IMR-90 (cell line): Measurements from ENCODE around the gene BCL11A. TPM values are rescaled to one million over a fixed set of nuclear protein-coding genes. Genes with fewer than 3 reads are reported as not detected.

Experiments
- ATAC-seq: fragments of 200-7000 bp; cut with Tn5 transposase; 2 replicates; pipeline ENCODE4 v1.9.1; 2020; ENCODE audit warnings: low read depth, mild to moderate bottlenecking, moderate library complexity
- BruUV-seq: library from RNA; stranded (reverse); fragments of 400-500 nt; replicated peaks from 2 replicates; lab custom pipeline; 2021; lab: Mats Ljungman, UMichigan
- CTCF ChIA-PET: fragments of 300-600 bp; formaldehyde crosslinking; extraction: SDS; loops from one replicate; lab custom pipeline; 2021; ENCODE audit warnings: antibody characterized with exemption; lab: Yijun Ruan, JAX
- POLR2A ChIA-PET: fragments of 300-600 bp; sonication (Branson Sonifier 250); formaldehyde crosslinking; loops from one replicate; lab custom pipeline; 2022; ENCODE audit warnings: antibody characterized with exemption; ENCODE audit not compliant: unreplicated experiment; lab: Charles Lee
- DNase-seq: peaks from one replicate; pipeline ENCODE4 v3.0.0; 2013
- H2AFZ ChIP-seq: replicated peaks from 2 replicates; pipeline ENCODE3; 2013; ENCODE audit warnings: low read length, mild to moderate bottlenecking; ENCODE audit not compliant: poor library complexity
- H2AK5ac ChIP-seq: 2 replicates; pipeline ENCODE4 v1.6.1; 2013; ENCODE audit warnings: low read depth, low read length, inconsistent platforms
- H2AK9ac ChIP-seq: replicated peaks from 2 replicates; pipeline ENCODE3; 2013; ENCODE audit warnings: mild to moderate bottlenecking, low read depth, low read length, moderate library complexity; ENCODE audit not compliant: poor library complexity
- H2BK120ac ChIP-seq: 2 replicates; pipeline ENCODE4 v1.6.1; 2013; ENCODE audit warnings: low read depth, low read length, inconsistent platforms
- H2BK15ac ChIP-seq: 3 replicates; pipeline ENCODE4 v1.6.1; 2013; ENCODE audit warnings: low read depth, low read length, inconsistent platforms
- H2BK20ac ChIP-seq: 2 replicates; pipeline ENCODE4 v1.6.1; 2013; ENCODE audit warnings: low read depth, mild to moderate bottlenecking, inconsistent platforms, low read length, moderate library complexity
- H2BK5ac ChIP-seq: 2 replicates; pipeline ENCODE4 v1.6.1; 2013; ENCODE audit warnings: mild to moderate bottlenecking, low read depth, low read length, inconsistent platforms; ENCODE audit not compliant: poor library complexity, severe bottlenecking
- H3K14ac ChIP-seq: replicated peaks from 2 replicates; pipeline ENCODE4 v1.6.1; 2013; ENCODE audit warnings: low read depth, low read length, inconsistent platforms
- H3K18ac ChIP-seq: 2 replicates; pipeline ENCODE4 v1.6.1; 2013; ENCODE audit warnings: low read depth, low read length, control low read depth
- H3K23ac ChIP-seq: 2 replicates; pipeline ENCODE4 v1.6.1; 2013; ENCODE audit warnings: low read depth, low read length, inconsistent platforms
- H3K27ac ChIP-seq: 2 replicates; pipeline ENCODE4 v1.5.1; 2013; ENCODE audit warnings: mild to moderate bottlenecking, control low read depth, low read length; ENCODE audit not compliant: insufficient read depth
- H3K27me3 ChIP-seq: 2 replicates; pipeline ENCODE4 v1.6.1; 2013; ENCODE audit warnings: low read length; ENCODE audit not compliant: control insufficient read depth, insufficient read depth
- H3K36me3 ChIP-seq: 2 replicates; pipeline ENCODE4 v1.6.1; 2013; ENCODE audit warnings: low read length, mixed read lengths; ENCODE audit not compliant: control insufficient read depth, insufficient read depth
- H3K4ac ChIP-seq: 2 replicates; pipeline ENCODE4 v1.6.1; 2013; ENCODE audit warnings: low read depth, low read length, inconsistent platforms
- H3K4me1 ChIP-seq: 2 replicates; pipeline ENCODE4 v1.6.1; 2013; ENCODE audit warnings: low read length, mixed read lengths; ENCODE audit not compliant: control insufficient read depth, insufficient read depth
- H3K4me2 ChIP-seq: 2 replicates; pipeline ENCODE4 v1.6.1; 2013; ENCODE audit warnings: low read depth, mild to moderate bottlenecking, control low read depth, low read length, moderate library complexity
- H3K4me3 ChIP-seq: 2 replicates; pipeline ENCODE4 v1.5.1; 2013; ENCODE audit warnings: low read depth, mild to moderate bottlenecking, control low read depth, low read length, moderate library complexity; ENCODE audit not compliant: insufficient read depth
- H3K56ac ChIP-seq: 2 replicates; pipeline ENCODE4 v1.6.1; 2013; ENCODE audit warnings: low read length, inconsistent platforms; ENCODE audit not compliant: insufficient read depth; ENCODE audit errors: extremely low read depth
- H3K79me1 ChIP-seq, 2 experiments: 2 replicates each; pipeline ENCODE4 v1.6.1; 2013; ENCODE audit warnings: low read length in 2 of 2, inconsistent platforms in 1 of 2, low read depth in 1 of 2
- H3K9ac ChIP-seq: 2 replicates; pipeline ENCODE4 v1.6.1; 2013; ENCODE audit warnings: low read depth, low read length, control low read depth
- H3K9me1 ChIP-seq: 2 replicates; pipeline ENCODE4 v1.6.1; 2013; ENCODE audit warnings: low read length, inconsistent platforms; ENCODE audit not compliant: insufficient read depth
- H3K9me3 ChIP-seq: 2 replicates; pipeline ENCODE4 v1.6.1; 2013; ENCODE audit warnings: low read length; ENCODE audit not compliant: control insufficient read depth, insufficient read depth
- H4K20me1 ChIP-seq: 2 replicates; pipeline ENCODE4 v1.6.1; 2013; ENCODE audit warnings: low read length, inconsistent platforms; ENCODE audit not compliant: insufficient read depth
- H4K5ac ChIP-seq: 2 replicates; pipeline ENCODE4 v1.6.1; 2013; ENCODE audit warnings: mild to moderate bottlenecking, low read depth, low read length, control low read depth
- H4K8ac ChIP-seq, 2 experiments: 2 replicates each; pipeline ENCODE4 v1.6.1; 2013; ENCODE audit warnings: low read depth in 2 of 2, low read length in 2 of 2, control low read depth in 1 of 2, inconsistent platforms in 1 of 2
- H4K91ac ChIP-seq: 2 replicates; pipeline ENCODE4 v1.6.1; 2013; ENCODE audit warnings: low read depth, low read length, inconsistent platforms; ENCODE audit not compliant: insufficient read depth
- BHLHE40 ChIP-seq: fragments of 150-350 bp; IDR thresholded peaks from 2 replicates; pipeline ENCODE4 v1.6.1; 2016; ENCODE audit warnings: mild to moderate bottlenecking, low read depth, low read length
- CEBPB ChIP-seq: IDR thresholded peaks from 2 replicates; pipeline ENCODE4 v1.6.1; 2012; ENCODE audit warnings: low read depth, low read length, improper control_type of control experiment
- CTCF ChIP-seq: conservative IDR thresholded peaks from 2 replicates; pipeline ENCODE4 v1.5.1; 2012; ENCODE audit warnings: mild to moderate bottlenecking, low read depth, low read length, improper control_type of control experiment
- FOS ChIP-seq: fragments of 150-350 bp; IDR thresholded peaks from 2 replicates; pipeline ENCODE4 v1.6.1; 2016; ENCODE audit warnings: low read depth, low read length
- RCOR1 ChIP-seq: IDR thresholded peaks from 2 replicates; pipeline ENCODE4 v1.6.1; 2012; ENCODE audit warnings: mild to moderate bottlenecking, low read length, improper control_type of control experiment; ENCODE audit not compliant: insufficient replicate concordance
- USF2 ChIP-seq: fragments of 150-350 bp; IDR thresholded peaks from 2 replicates; pipeline ENCODE4 v1.6.1; 2017; ENCODE audit warnings: mild to moderate bottlenecking, antibody characterized with exemption, low read length, low read depth
- WGBS, 2 experiments: methylation state at CpG; one replicate each; pipeline versions ENCODE4 v1.1.5 to v1.1.7; 2013; ENCODE audit warnings: missing lambda C conversion rate in 2 of 2; ENCODE audit not compliant: insufficient read length in 1 of 2; ENCODE audit errors: extremely low coverage in 2 of 2; 5-methylcytosine and 5-hydroxymethylcytosine counted together
- dilution Hi-C: fragments of 300-500 bp; cut with HindIII; formaldehyde crosslinking; loops from one replicate; pipeline ENCODE4 v1.14.3; 2018; ENCODE audit warnings: low sequenced_read_pairs; ENCODE audit not compliant: unreplicated experiment
- in situ Hi-C: fragments of 300-500 bp; cut with MboI; formaldehyde crosslinking; loops from 3 replicates; pipeline ENCODE4 v1.14.3; 2019; ENCODE audit warnings: low sequenced_read_pairs, inconsistent platforms, mixed read lengths
- intact Hi-C: fragments of 100-400 bp; cut with micrococcal nuclease; formaldehyde crosslinking; loops from 2 replicates; pipeline ENCODE4 v1.10.0; 2022
- polyA plus RNA-seq, 3 experiments: library from polyadenylated mRNA; depleted of rRNA; stranded (reverse); fragments of >200 nt; gene quantifications; 2 replicates each; pipeline ENCODE4 v1.2.3, GENCODE V29; 2012; ENCODE audit warnings: low replicate concordance in 1 of 3
- total RNA-seq: library from RNA; depleted of rRNA; stranded (reverse); fragments of >200 nt; gene quantifications from 2 replicates; pipeline ENCODE4 v1.2.3, GENCODE V29; 2012

Gene BCL11A
- total and polyA plus RNA-seq, 2 of the 4 experiments (the other 2 are of a cell fraction) = 1.0 to 1.1 TPM

DNA sequence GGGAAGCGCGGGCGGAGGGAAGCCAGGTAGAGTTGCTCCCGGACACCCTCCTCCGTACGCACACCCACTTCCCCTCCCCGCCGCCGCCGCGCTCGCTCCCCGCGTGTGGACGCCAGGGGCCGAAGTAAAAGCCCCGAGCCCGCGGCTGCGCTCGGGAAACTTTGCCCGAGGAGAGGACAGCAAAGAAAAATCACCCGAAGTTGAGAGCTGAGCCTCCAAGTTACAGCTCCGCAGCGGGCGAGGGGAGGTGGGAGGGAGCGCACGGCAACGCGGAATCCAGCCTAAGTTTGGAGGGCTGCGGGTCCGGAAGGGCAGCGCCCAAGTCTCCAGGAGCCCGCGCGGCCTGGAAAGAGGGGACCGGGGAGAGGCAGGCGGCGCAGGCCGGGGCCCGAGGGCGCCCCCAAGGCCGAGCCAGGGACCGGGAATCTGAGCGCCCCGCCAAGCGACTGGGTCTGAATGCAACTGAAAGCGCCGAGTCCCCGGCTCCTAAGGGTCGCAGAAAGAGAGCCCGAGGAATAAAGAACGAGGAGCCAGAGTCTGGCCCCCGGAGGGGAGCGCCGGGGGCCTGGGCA lies 706 bp upstream of the BCL11A start:
- in situ Hi-C loops = no loop called here
- Histone ChIP-seq H3K79me1 (no peaks in the 10 kb centered on the region), H3K4me2 (peak overlapping the region; percentile 61), H3K4me3 (peak overlapping the region; percentile 39), H2BK120ac (no peak overlapping the region), H3K9me1 (no peaks in the 10 kb centered on the region), H4K20me1 (no peaks in the 10 kb centered on the region), H2AK9ac (no peak overlapping the region), H3K4ac (no peak overlapping the region), H3K18ac (no peak overlapping the region), H3K4me1 (no peaks in the 10 kb centered on the region), H4K5ac (no peak overlapping the region), H4K91ac (no peak overlapping the region), H4K8ac (no peak overlapping the region), H3K56ac (no peak overlapping the region), H3K14ac (no peak overlapping the region), H2AK5ac (no peak overlapping the region), H3K27me3 (peaks cover 56% of the 10 kb centered on the region), H3K23ac (no peak overlapping the region), H3K9me3 (no peaks in the 10 kb centered on the region), H2BK5ac (no peak overlapping the region), H3K36me3 (no peaks in the 10 kb centered on the region), H2BK15ac (no peak overlapping the region), H2AFZ (peak overlapping the region; percentile 93), H3K27ac (no peak overlapping the region), H3K9ac (no peak overlapping the region), H2BK20ac (no peak overlapping the region)
- CTCF ChIA-PET = interaction anchor here (0.8 kb wide), 1 partner anchor 12 kb away, joined by 3 read pairs; no protein-coding TSS in a partner anchor
- WGBS, 2 experiments = 0% methylated on average over 39 of the region's 56 CpGs; no CpG with 5 or more reads in 1 of the 2 experiments
- intact Hi-C loops = loop anchor here (10.0 kb wide), 1 partner anchor 1979 kb away; no protein-coding TSS in a partner anchor
- no peak for DNase-seq
- POLR2A ChIA-PET = no interaction called here
- ATAC-seq = peak; percentile 3
- dilution Hi-C loops = no loop called here
- BruUV-seq = no TSS peak
- TF ChIP-seq FOS = no peak
- TF ChIP-seq CEBPB = no peak
- no peak for TF ChIP-seq USF2
- TF ChIP-seq CTCF = no peak
- TF ChIP-seq BHLHE40 = no peak
- TF ChIP-seq RCOR1 = no peak
